ENCODE measurements around the gene TOPBP1. TPM values are rescaled to one million over a fixed set of nuclear protein-coding genes. Genes with fewer than 3 reads are reported as not detected.

TOPBP1 gene
- total and polyA plus RNA-seq, 8 donors: 5.5 to 78.1 (median 43.0) TPM

DNA sequence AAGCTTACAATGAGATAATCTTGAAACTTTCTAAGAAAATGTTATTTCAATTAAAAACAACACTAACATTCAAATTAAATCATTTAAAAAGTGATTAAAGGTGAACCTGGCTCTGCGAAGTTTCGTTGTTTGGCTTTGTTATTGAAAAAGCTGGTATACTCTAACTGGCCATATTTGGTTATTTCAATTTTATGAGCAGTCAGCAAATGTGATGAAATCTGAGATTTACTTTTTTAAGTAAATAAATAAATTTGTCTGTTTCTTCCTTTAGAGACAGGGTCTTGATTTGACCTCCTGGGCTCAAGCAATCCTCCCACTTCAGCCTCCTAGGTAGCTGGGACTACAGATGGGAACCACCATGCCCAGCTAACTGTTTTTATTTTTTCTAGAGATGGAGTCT is 50.2 kb downstream of the TOPBP1 start:
- intact Hi-C loops (cut with DNase I; ENCODE audit: low total_unique reads): no loop called here
- TF ChIP-seq, protein P1, sequence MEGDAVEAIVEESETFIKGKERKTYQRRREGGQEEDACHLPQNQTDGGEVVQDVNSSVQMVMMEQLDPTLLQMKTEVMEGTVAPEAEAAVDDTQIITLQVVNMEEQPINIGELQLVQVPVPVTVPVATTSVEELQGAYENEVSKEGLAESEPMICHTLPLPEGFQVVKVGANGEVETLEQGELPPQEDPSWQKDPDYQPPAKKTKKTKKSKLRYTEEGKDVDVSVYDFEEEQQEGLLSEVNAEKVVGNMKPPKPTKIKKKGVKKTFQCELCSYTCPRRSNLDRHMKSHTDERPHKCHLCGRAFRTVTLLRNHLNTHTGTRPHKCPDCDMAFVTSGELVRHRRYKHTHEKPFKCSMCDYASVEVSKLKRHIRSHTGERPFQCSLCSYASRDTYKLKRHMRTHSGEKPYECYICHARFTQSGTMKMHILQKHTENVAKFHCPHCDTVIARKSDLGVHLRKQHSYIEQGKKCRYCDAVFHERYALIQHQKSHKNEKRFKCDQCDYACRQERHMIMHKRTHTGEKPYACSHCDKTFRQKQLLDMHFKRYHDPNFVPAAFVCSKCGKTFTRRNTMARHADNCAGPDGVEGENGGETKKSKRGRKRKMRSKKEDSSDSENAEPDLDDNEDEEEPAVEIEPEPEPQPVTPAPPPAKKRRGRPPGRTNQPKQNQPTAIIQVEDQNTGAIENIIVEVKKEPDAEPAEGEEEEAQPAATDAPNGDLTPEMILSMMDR (IDR thresholded peaks at IDR 0.05): no peak
- TF ChIP-seq POLR2AphosphoS5 (IDR thresholded peaks at IDR 0.05): no peak
- no peak for TF ChIP-seq EP300 (IDR thresholded peaks at IDR 0.05)
- TF ChIP-seq POLR2A (IDR thresholded peaks at IDR 0.05): no peak
- DNase-seq: no peak
- 95 to 98% (median 96%) methylated on average over 2 of the region's 2 CpGs for whole genome bisulfite sequencing, 5 donors
- H3K9me3 ChIP-seq: no peaks in the 10 kb centered on the region
- H3K4me3 ChIP-seq: no peak overlapping the region
- H3K27ac ChIP-seq: no peak overlapping the region
- H3K36me3 ChIP-seq: peaks cover 18 to 87% (median 86%) of the 10 kb centered on the region in 4 donors
- no peaks in the 10 kb centered on the region for H3K27me3 ChIP-seq
- no peaks in the 10 kb centered on the region for H3K4me1 ChIP-seq

- H3K27me3 ChIP-seq: no peaks in the 10 kb centered on the region
- no peaks in the 10 kb centered on the region for H3K9me3 ChIP-seq
- no peak for DNase-seq
- H3K36me3 ChIP-seq: peaks cover 9 to 84% (median 75%) of the 10 kb centered on the region in 4 donors
- no peak overlapping the region for H3K4me3 ChIP-seq
- H3K27ac ChIP-seq: no peak overlapping the region
- no peaks in the 10 kb centered on the region for H3K4me1 ChIP-seq
- TF ChIP-seq, protein P1 (IDR thresholded peaks at IDR 0.05): no peak
- no peak for TF ChIP-seq POLR2A (IDR thresholded peaks at IDR 0.05)
- no peak for TF ChIP-seq POLR2AphosphoS5 (IDR thresholded peaks at IDR 0.05)
- TF ChIP-seq EP300 (IDR thresholded peaks at IDR 0.05): no peak
- intact Hi-C loops (cut with DNase I; ENCODE audit: low total_unique reads): no loop called here
Measured at GRCh38 chr3:133610031-133610430, 51.7 kb downstream of the TOPBP1 start.

DNA sequence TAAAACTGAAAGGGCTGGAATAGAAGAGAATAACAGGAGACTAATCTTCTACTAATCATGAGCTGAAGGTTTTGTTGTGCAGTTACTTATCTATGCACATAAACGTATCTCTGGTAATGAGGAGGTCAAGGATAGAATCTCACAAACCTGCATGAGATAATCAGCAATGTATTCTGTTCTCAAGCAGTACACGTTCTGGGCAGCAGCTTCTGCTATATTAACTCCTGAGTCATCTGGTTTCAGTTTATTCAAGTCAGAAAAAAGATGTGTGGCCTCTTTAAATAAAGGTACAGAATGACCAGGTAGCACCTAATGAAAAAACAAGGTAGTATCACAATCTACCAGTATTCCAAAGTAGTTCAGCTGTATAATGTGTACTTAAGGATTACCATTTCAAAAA is 53.4 kb downstream of the TOPBP1 start:
- no peak overlapping the region for H3K27ac ChIP-seq
- H3K36me3 ChIP-seq: peaks cover 9 to 91% (median 75%) of the 10 kb centered on the region in 4 donors
- no peaks in the 10 kb centered on the region for H3K27me3 ChIP-seq
- TF ChIP-seq, protein P1 (IDR thresholded peaks at IDR 0.05): no peak
- no peak for TF ChIP-seq POLR2AphosphoS5 (IDR thresholded peaks at IDR 0.05)
- DNase-seq: no peak
- no peaks in the 10 kb centered on the region for H3K9me3 ChIP-seq
- no peak overlapping the region for H3K4me3 ChIP-seq
- no peaks in the 10 kb centered on the region for H3K4me1 ChIP-seq
- WGBS, 5 donors: 47 to 64% (median 59%) methylated on average over 2 of the region's 2 CpGs
- intact Hi-C loops (cut with DNase I; ENCODE audit: low total_unique reads): no loop called here

GRCh38 chr3:133607816-133608215 is 53.9 kb downstream of the TOPBP1 start:
- intact Hi-C loops (cut with DNase I; ENCODE audit: low total_unique reads): no loop called here
- Histone ChIP-seq H3K27me3 (no peaks in the 10 kb centered on the region), H3K4me1 (no peaks in the 10 kb centered on the region), H3K4me3 (no peak overlapping the region), H3K36me3 (peaks cover 9 to 85% (median 69%) of the 10 kb centered on the region in 4 donors), H3K9me3 (no peaks in the 10 kb centered on the region), H3K27ac (no peak overlapping the region)
- WGBS, 5 donors: 91 to 97% (median 95%) methylated on average over 1 of the region's 1 CpG
- TF ChIP-seq POLR2AphosphoS5 (IDR thresholded peaks at IDR 0.05): no peak
- TF ChIP-seq, protein P1 (IDR thresholded peaks at IDR 0.05): no peak
- no peak for TF ChIP-seq EP300 (IDR thresholded peaks at IDR 0.05)
- TF ChIP-seq POLR2A (IDR thresholded peaks at IDR 0.05): no peak
- no peak for DNase-seq
